ENCODE measurements around the gene RPL13A. TPM values are rescaled to one million over a fixed set of nuclear protein-coding genes. Genes with fewer than 3 reads are reported as not detected.
A peak's percentile ranks its signal among the peaks of the same experiment; 100 is the strongest.

The RPL13A gene
- total and polyA plus RNA-seq, 2 of the 13 experiments (the other 11 are each of a cell fraction or from before 2014, with no cell fraction given): 2,601 to 3,407 TPM

DNA sequence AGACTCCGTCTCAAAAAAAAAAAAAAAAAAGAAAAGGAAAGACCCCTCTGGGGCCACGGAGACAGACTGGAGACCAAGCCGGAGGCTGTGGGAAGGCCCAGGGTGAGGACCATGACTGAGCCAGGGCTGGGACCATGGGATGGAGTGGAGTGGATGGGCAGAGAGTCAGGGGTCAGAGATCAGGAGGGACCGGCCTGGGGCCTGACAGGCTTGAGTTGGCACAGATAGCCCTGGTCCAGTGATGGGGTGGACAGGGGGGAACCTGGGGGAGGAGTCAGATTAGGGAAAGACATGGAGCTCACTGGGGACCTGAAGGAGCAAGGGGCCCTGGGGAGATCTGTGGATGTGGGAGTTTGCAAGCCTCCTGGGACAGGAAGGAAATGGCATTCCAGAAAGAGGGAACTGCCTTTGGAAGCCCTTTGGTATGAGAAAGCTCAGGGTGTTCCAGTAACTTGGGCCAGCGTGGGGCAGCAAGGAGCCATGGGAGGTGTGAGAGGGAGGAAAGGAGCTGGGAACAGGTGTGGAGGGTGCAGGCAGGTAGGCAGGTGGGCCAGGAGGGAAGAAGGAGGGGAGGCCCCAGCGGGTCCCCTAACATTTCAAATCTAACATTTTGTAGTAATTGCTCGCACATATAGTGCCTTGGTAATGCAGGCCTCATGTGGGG is 6.3 kb upstream of the RPL13A start:
- Histone ChIP-seq H3K4me2 (ENCODE audit: low read depth, low read length) (no peak overlapping the region), H3K9me3 (ENCODE audit: low read length) (no peaks in the 10 kb centered on the region), H3K27ac (ENCODE audit: extremely low read length, insufficient read depth, low read length) (peak overlapping the region; percentile 38), H3K27me3 (ENCODE audit: control insufficient read depth in 1 of 2, insufficient read depth in 2 of 2, low read length in 2 of 2) (no peaks in the 10 kb centered on the region; a peak in 1 of 5 replicates), H3K4me1 (ENCODE audit: insufficient read depth, low read length) (peaks cover 29% of the 10 kb centered on the region), H3K36me3 (replicated peaks in 1 of 2; ENCODE audit: control insufficient read depth in 1 of 2, insufficient read depth in 2 of 2, low read length in 2 of 2) (no peaks in the 10 kb centered on the region), H3K79me2 (ENCODE audit: insufficient read depth, low read length) (no peaks in the 10 kb centered on the region), H4K20me1 (ENCODE audit: insufficient read depth, low read length) (no peaks in the 10 kb centered on the region), H3K9ac (ENCODE audit: insufficient read depth, low read depth, low read length) (peak overlapping the region; percentile 13; the same call in 1 of the 2 replicates), H3K4me3 (replicated peaks in 1 of 3; ENCODE audit: insufficient read depth in 1 of 3, low read depth in 2 of 3, low read length in 3 of 3) (no peak overlapping the region), H2AFZ (ENCODE audit: low read length) (no peak overlapping the region)
- ChIA-PET POLR2A (interaction anchor here (1.6 to 1.8 kb wide), 2 partner anchors 15 to 28 kb away, joined by 5 to 6 read pairs; partner anchors contain the start of genes ALDH16A1 and RPS11), CTCF (ENCODE audit: low intra/inter-chr PET ratio, low total read pairs) (no interaction called here)
- WGBS (ENCODE audit: low lambda C conversion rate): 68% methylated on average over 7 of the region's 7 CpGs
- no peak for DNase-seq (ENCODE audit: low spot score)
- in situ Hi-C loops (cut with HindIII; ENCODE audit: extremely low pct_ligation_motif_present, low pct_unique_long_range_greater_than_20kb): no loop called here
- ATAC-seq: peak; percentile 16; the same call in 1 of the 3 replicates
- no peak for FAIRE-seq
- BruUV-seq (replicated peaks): no TSS peak
- intact Hi-C loops (cut with micrococcal nuclease; ENCODE audit: unreplicated experiment): no loop called here
- no peak for TF ChIP-seq HNRNPLL (IDR thresholded peaks at IDR 0.05; ENCODE audit: low read depth, low read length, poor library complexity, severe bottlenecking)
- TF ChIP-seq E2F1 (CRISPR knock-in tag; IDR thresholded peaks at IDR 0.05): no peak
- no peak for TF ChIP-seq SNAPC2 (CRISPR knock-in tag; IDR thresholded peaks at IDR 0.05)
- no peak for TF ChIP-seq ZNF232 (CRISPR knock-in tag; IDR thresholded peaks at IDR 0.05; ENCODE audit: borderline replicate concordance)
- TF ChIP-seq, protein P1, sequence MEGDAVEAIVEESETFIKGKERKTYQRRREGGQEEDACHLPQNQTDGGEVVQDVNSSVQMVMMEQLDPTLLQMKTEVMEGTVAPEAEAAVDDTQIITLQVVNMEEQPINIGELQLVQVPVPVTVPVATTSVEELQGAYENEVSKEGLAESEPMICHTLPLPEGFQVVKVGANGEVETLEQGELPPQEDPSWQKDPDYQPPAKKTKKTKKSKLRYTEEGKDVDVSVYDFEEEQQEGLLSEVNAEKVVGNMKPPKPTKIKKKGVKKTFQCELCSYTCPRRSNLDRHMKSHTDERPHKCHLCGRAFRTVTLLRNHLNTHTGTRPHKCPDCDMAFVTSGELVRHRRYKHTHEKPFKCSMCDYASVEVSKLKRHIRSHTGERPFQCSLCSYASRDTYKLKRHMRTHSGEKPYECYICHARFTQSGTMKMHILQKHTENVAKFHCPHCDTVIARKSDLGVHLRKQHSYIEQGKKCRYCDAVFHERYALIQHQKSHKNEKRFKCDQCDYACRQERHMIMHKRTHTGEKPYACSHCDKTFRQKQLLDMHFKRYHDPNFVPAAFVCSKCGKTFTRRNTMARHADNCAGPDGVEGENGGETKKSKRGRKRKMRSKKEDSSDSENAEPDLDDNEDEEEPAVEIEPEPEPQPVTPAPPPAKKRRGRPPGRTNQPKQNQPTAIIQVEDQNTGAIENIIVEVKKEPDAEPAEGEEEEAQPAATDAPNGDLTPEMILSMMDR (CRISPR knock-in tag; IDR thresholded peaks at IDR 0.05): peak; percentile 24; the same call in 1 of the 2 replicates

Measured in HepG2 (cell line).